Prostate gland (tissue), 2 donors: ENCODE measurements around the gene SLC35F3. TPM values are rescaled to one million over a fixed set of nuclear protein-coding genes. Genes with fewer than 3 reads are reported as not detected.
A peak's percentile ranks its signal among the peaks of the same experiment; 100 is the strongest.

Experiments used
- DNase-seq: peaks from one replicate; pipeline ENCODE4 v3.0.0-alpha.2; 2019; ENCODE audit warnings: low spot score
- H3K27ac ChIP-seq, 2 donors: fragments of 200-600 bp; sonication (generic); 2 replicates each; pipeline ENCODE4 v1.5.1; 2017 to 2019
- H3K27me3 ChIP-seq: fragments of 200-600 bp; sonication (generic); replicated peaks from 2 replicates; pipeline ENCODE4 v1.5.1; 2019; ENCODE audit not compliant: insufficient read depth
- H3K36me3 ChIP-seq, 2 donors: fragments of 200-600 bp; sonication (generic); 1 replicate in 1 of 2; 2 replicates in 1 of 2; pipeline versions ENCODE4 v1.5.1 to v1.8.1; 2017 to 2019
- H3K4me1 ChIP-seq: fragments of 200-600 bp; sonication (generic); replicated peaks from 2 replicates; pipeline ENCODE4 v1.5.1; 2019
- H3K4me3 ChIP-seq, 2 donors: fragments of 200-600 bp; sonication (generic); 2 replicates each; pipeline ENCODE4 v1.5.1; 2017 to 2019
- H3K9me3 ChIP-seq: fragments of 200-600 bp; sonication (generic); 2 replicates; pipeline ENCODE4 v1.5.1; 2017
- POLR2A ChIP-seq: fragments of 450-650 bp; IDR thresholded peaks from one replicate; pipeline ENCODE4 v1.6.1; 2016; ENCODE audit warnings: antibody characterized with exemption, mild to moderate bottlenecking
- POLR2AphosphoS5 ChIP-seq: sonication (generic); formaldehyde crosslinking; IDR thresholded peaks from one replicate; pipeline ENCODE4 v1.6.1; 2017; ENCODE audit warnings: antibody characterized with exemption
- WGBS: methylation state at CpG from one replicate; pipeline ENCODE4 v1.1.5; 2018; 5-methylcytosine and 5-hydroxymethylcytosine counted together
- intact Hi-C: fragments of 100-400 bp; cut with DNase I; formaldehyde crosslinking; loops from one replicate; pipeline ENCODE4 v1.14.2; 2022
- microRNA-seq: library from miRNA; unstranded; fragments of <30 nt; microRNA quantifications from one replicate; pipeline ENCODE4, GENCODE V29; 2016
- small RNA-seq, 2 donors: library from RNA; depleted of rRNA; stranded (forward); fragments of <200 nt; gene quantifications; one replicate each; pipeline ENCODE3, GENCODE V24; 2016
- total RNA-seq, 2 donors: library from RNA; depleted of rRNA; stranded (reverse); fragments of >200 nt; gene quantifications; one replicate each; pipeline ENCODE4 v1.1.0, GENCODE V29; 2016
- TF ChIP-seq, protein P1 (sequence below), 4 experiments: fragments of 200-600 bp in 2 of 4; fragments of 450-650 bp in 2 of 4; sonication (generic) in 2 of 4; IDR thresholded peaks; 1 replicate in 3 of 4; 2 replicates in 1 of 4; pipeline ENCODE4 v1.5.1; 2016 to 2019; ENCODE audit warnings: antibody characterized with exemption in 4 of 4, mild to moderate bottlenecking in 2 of 4, moderate library complexity in 2 of 4

SLC35F3 gene
- total RNA-seq, 2 donors from 2014 or later: 0.34 to 0.64 TPM

GRCh38 chr1:234373064-234373958, 468.8 kb downstream of the SLC35F3 start, which contains the start of gene COA6:
COA6 (plus strand) TSS chr1:234373456; CDS start chr1:234373467, 11 bp downstream.
- peak; percentile 87 for DNase-seq
- intact Hi-C loops: no loop called here
- no peaks in the 10 kb centered on the region for H3K9me3 ChIP-seq
- peak within 1 kb of the TSS; percentile 76 to 84 for H3K4me3 ChIP-seq
- peaks cover 10% of the 10 kb centered on the region for H3K4me1 ChIP-seq
- under 1% methylated on average over 62 of the region's 62 CpGs for WGBS
- H3K36me3 ChIP-seq: no peaks in the 10 kb centered on the region
- peak within 1 kb of the TSS; percentile 89 to 93 for H3K27ac ChIP-seq
- no peaks in the 10 kb centered on the region for H3K27me3 ChIP-seq
- TF ChIP-seq POLR2AphosphoS5: peak; percentile 96
- TF ChIP-seq POLR2A: peak; percentile 68
- TF ChIP-seq, protein P1, sequence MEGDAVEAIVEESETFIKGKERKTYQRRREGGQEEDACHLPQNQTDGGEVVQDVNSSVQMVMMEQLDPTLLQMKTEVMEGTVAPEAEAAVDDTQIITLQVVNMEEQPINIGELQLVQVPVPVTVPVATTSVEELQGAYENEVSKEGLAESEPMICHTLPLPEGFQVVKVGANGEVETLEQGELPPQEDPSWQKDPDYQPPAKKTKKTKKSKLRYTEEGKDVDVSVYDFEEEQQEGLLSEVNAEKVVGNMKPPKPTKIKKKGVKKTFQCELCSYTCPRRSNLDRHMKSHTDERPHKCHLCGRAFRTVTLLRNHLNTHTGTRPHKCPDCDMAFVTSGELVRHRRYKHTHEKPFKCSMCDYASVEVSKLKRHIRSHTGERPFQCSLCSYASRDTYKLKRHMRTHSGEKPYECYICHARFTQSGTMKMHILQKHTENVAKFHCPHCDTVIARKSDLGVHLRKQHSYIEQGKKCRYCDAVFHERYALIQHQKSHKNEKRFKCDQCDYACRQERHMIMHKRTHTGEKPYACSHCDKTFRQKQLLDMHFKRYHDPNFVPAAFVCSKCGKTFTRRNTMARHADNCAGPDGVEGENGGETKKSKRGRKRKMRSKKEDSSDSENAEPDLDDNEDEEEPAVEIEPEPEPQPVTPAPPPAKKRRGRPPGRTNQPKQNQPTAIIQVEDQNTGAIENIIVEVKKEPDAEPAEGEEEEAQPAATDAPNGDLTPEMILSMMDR (IDR thresholded peaks at IDR 0.05): peak in 1 of 4 experiments; percentile 13

- Histone ChIP-seq H3K4me3 (peak overlapping the region; percentile 76 to 84), H3K4me1 (peaks cover 10% of the 10 kb centered on the region), H3K9me3 (no peaks in the 10 kb centered on the region), H3K27ac (peak overlapping the region; percentile 89 to 93), H3K27me3 (no peaks in the 10 kb centered on the region), H3K36me3 (no peaks in the 10 kb centered on the region)
- intact Hi-C loops: no loop called here
- TF ChIP-seq POLR2AphosphoS5 (no peak), POLR2A (no peak)
- TF ChIP-seq, protein P1 (IDR thresholded peaks at IDR 0.05): no peak
- WGBS: 11% methylated on average over 6 of the region's 6 CpGs
- DNase-seq: no peak
Measured at GRCh38 chr1:234373959-234374254, 469.4 kb downstream of the SLC35F3 start.

Small RNA genes lying within 50 kb of the gene (microRNA-seq; reads per million reads assigned to microRNA genes)
- not detected for gene MIR4671

Small RNA genes lying within 50 kb of the gene (small RNA-seq; reads per million reads assigned to genes)
- gene MIR4671: 0 to 0.10 reads per million in 2 donors
